ENCODE results near the gene RCOR1.

DNA sequence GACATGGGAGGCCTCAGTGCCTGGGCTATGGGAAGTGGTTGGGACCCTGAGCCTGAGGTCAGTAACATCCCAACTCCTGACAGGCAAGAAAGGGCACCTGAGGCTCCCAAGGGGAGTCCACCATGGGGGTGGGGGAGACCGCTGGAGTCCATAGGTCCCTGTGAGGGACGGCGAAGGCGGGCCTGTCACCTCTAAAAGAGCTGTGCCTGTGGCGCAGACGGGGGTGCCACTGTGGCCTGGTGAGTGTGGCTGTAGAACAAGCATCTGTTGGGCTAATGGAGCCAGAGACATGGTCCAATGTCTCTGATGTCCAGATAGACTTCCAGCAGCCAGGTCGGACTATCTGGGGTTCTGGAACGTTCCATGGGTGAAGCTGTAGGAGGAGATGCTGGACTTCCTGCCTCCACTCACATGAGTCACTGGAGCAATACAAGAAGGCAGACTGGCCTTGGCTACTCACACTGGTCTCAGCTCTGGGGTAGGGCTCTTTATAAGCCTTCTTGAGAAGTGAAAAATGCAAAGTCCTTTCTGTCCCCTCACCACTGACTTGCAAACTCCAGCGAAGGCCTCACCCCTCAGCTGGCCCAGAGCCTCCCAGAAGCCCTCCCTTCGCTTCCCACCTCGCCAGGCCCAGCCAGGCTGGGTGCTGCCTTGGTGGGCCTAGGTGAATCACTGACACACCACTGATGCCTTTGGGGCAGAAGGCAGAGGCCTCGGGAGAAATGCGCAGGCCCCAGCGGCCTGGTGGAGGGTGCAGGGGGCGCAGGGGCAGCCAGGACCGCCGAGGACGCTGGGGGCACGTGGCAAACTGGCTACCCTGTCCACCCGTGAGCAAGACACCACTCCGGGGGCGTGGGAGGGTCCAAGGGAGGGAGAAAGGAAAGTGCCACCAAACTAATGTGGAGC lies 183.7 kb downstream of the RCOR1 start:
- TF ChIP-seq, protein P1, sequence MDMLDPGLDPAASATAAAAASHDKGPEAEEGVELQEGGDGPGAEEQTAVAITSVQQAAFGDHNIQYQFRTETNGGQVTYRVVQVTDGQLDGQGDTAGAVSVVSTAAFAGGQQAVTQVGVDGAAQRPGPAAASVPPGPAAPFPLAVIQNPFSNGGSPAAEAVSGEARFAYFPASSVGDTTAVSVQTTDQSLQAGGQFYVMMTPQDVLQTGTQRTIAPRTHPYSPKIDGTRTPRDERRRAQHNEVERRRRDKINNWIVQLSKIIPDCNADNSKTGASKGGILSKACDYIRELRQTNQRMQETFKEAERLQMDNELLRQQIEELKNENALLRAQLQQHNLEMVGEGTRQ (IDR thresholded peaks at IDR 0.05; ENCODE audit: low read depth, low read length), result no peak
- TF ChIP-seq, protein P2, sequence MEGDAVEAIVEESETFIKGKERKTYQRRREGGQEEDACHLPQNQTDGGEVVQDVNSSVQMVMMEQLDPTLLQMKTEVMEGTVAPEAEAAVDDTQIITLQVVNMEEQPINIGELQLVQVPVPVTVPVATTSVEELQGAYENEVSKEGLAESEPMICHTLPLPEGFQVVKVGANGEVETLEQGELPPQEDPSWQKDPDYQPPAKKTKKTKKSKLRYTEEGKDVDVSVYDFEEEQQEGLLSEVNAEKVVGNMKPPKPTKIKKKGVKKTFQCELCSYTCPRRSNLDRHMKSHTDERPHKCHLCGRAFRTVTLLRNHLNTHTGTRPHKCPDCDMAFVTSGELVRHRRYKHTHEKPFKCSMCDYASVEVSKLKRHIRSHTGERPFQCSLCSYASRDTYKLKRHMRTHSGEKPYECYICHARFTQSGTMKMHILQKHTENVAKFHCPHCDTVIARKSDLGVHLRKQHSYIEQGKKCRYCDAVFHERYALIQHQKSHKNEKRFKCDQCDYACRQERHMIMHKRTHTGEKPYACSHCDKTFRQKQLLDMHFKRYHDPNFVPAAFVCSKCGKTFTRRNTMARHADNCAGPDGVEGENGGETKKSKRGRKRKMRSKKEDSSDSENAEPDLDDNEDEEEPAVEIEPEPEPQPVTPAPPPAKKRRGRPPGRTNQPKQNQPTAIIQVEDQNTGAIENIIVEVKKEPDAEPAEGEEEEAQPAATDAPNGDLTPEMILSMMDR (conservative IDR thresholded peaks at IDR 0.05; ENCODE audit: low read depth, low read length), result no peak
- peak; percentile 51; the same call in 1 of the 2 replicates for TF ChIP-seq POLR2A (IDR thresholded peaks at IDR 0.05; ENCODE audit: low read depth, low read length)
- TF ChIP-seq MAFK (IDR thresholded peaks at IDR 0.05; ENCODE audit: low read depth, low read length), result no peak
- TF ChIP-seq, protein P3, sequence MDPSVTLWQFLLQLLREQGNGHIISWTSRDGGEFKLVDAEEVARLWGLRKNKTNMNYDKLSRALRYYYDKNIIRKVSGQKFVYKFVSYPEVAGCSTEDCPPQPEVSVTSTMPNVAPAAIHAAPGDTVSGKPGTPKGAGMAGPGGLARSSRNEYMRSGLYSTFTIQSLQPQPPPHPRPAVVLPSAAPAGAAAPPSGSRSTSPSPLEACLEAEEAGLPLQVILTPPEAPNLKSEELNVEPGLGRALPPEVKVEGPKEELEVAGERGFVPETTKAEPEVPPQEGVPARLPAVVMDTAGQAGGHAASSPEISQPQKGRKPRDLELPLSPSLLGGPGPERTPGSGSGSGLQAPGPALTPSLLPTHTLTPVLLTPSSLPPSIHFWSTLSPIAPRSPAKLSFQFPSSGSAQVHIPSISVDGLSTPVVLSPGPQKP (IDR thresholded peaks at IDR 0.05; ENCODE audit: borderline replicate concordance, low read depth, low read length), result no peak
- no peak for TF ChIP-seq FOS (IDR thresholded peaks at IDR 0.05; ENCODE audit: low read depth, low read length)
- no peak for TF ChIP-seq MAZ (IDR thresholded peaks at IDR 0.05; ENCODE audit: borderline replicate concordance, low read depth, low read length)
- no peak for TF ChIP-seq CEBPB (IDR thresholded peaks at IDR 0.05; ENCODE audit: low read depth, low read length)
- no peak for TF ChIP-seq NFE2L2 (IDR thresholded peaks at IDR 0.05; ENCODE audit: low read depth, low read length)
